ENCODE measurements around the gene AVPR1B. TPM values are rescaled to one million over a fixed set of nuclear protein-coding genes. Genes with fewer than 3 reads are reported as not detected.

The AVPR1B gene
- total RNA-seq, 1 experiment from 2014 or later, result not detected

DNA sequence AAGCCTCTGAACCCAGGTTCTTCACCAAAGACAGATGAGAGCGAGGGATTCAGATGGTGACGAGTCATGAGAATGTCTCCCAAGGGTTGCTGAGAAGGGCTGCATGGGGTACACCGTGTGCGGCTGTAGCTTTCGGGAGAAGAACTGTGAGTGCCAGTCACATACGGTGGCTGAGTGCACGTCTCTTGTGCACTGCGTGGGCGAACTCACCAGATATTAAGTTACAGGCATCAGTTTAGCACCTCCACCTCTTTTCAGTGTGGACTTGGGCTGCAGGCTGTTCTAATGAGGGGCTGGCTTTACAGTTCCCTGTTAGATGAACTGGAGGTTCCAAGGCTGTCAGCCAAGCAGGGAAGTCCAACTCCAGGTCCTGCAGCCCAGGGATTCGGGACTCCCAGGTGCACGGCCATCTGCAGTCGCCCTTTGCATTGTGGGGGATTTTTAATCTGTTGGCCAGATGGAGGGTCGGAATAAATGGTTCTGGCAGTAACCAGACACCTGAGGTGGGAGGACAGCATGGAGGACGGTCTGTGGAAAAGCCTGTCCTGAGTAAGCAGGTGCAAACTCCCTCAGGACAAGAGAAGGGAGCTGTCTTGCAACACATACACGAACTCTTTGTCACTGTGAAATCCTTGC lies 26.5 kb upstream of the AVPR1B start:
- H2BK12ac ChIP-seq (ENCODE audit: insufficient read length, low read depth, low read length), result no peak overlapping the region
- no peak overlapping the region for H3K27ac Mint-ChIP-seq
- TF ChIP-seq, protein P1, sequence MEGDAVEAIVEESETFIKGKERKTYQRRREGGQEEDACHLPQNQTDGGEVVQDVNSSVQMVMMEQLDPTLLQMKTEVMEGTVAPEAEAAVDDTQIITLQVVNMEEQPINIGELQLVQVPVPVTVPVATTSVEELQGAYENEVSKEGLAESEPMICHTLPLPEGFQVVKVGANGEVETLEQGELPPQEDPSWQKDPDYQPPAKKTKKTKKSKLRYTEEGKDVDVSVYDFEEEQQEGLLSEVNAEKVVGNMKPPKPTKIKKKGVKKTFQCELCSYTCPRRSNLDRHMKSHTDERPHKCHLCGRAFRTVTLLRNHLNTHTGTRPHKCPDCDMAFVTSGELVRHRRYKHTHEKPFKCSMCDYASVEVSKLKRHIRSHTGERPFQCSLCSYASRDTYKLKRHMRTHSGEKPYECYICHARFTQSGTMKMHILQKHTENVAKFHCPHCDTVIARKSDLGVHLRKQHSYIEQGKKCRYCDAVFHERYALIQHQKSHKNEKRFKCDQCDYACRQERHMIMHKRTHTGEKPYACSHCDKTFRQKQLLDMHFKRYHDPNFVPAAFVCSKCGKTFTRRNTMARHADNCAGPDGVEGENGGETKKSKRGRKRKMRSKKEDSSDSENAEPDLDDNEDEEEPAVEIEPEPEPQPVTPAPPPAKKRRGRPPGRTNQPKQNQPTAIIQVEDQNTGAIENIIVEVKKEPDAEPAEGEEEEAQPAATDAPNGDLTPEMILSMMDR (conservative IDR thresholded peaks at IDR 0.05), result no peak
- H3K23me2 ChIP-seq (ENCODE audit: insufficient read length, low read depth, low read length, poor library complexity, severe bottlenecking), result no peaks in the 10 kb centered on the region
- no peak overlapping the region for H3K14ac ChIP-seq (ENCODE audit: insufficient read depth, low read length)
- peaks cover 8% of the 10 kb centered on the region for H3K27me3 Mint-ChIP-seq (ENCODE audit: low read depth)
- no peak overlapping the region for H2BK5ac ChIP-seq (ENCODE audit: insufficient read length, low read length)
- H2BK15ac ChIP-seq (ENCODE audit: low read depth, low read length), result no peak overlapping the region
- no peak overlapping the region for H2BK120ac ChIP-seq (ENCODE audit: low read depth, low read length, poor library complexity, severe bottlenecking)
- no peak overlapping the region for H4K8ac ChIP-seq (replicated peaks; ENCODE audit: insufficient read length, low read depth, low read length)
- H3K79me2 ChIP-seq (ENCODE audit: insufficient read depth, low read length), result no peaks in the 10 kb centered on the region
- DNase-seq, result no peak
- no peak overlapping the region for H3K4me2 ChIP-seq (ENCODE audit: insufficient read depth, insufficient read length, low read length)
- no peak overlapping the region for H2AK5ac ChIP-seq (ENCODE audit: insufficient read length, low read length)
- no peak overlapping the region for H3K56ac ChIP-seq (ENCODE audit: insufficient read length, low read depth, low read length)
- no peak overlapping the region for H3K23ac ChIP-seq (ENCODE audit: insufficient read length, low read depth, low read length)
- no peaks in the 10 kb centered on the region for H3K79me1 ChIP-seq (ENCODE audit: insufficient read depth, low read depth, low read length, poor library complexity, severe bottlenecking)
- peaks cover 0 to 2% of the 10 kb centered on the region in 2 experiments; a peak in 3 of 5 replicates for H3K9me3 Mint-ChIP-seq
- peaks cover 5 to 9% of the 10 kb centered on the region in 2 experiments for H3K4me1 Mint-ChIP-seq
- H3K36me3 Mint-ChIP-seq (ENCODE audit: insufficient read depth in 1 of 3, low read depth in 3 of 3), result peaks cover 0 to 5% (median 0%) of the 10 kb centered on the region in 3 experiments; a peak in 3 of 7 replicates
- no peak overlapping the region for H3K4ac ChIP-seq (ENCODE audit: low read depth, low read length)
- H2BK20ac ChIP-seq (ENCODE audit: low read depth, low read length, poor library complexity, severe bottlenecking), result no peak overlapping the region
- H4K20me1 ChIP-seq (ENCODE audit: control insufficient read depth, insufficient read depth, insufficient read length), result no peaks in the 10 kb centered on the region
- no peak overlapping the region for H3K4me3 Mint-ChIP-seq
- no peaks in the 10 kb centered on the region for H3K27me3 ChIP-seq (ENCODE audit: insufficient read depth, low read length)
- no peak overlapping the region for H3K27ac ChIP-seq (ENCODE audit: insufficient read length, low read depth, low read length)
- no peaks in the 10 kb centered on the region; the same call in 1 of the 2 replicates for H3K4me1 ChIP-seq (ENCODE audit: insufficient read depth, low read length)
- no CpG with 5 or more reads among the region's 15 CpGs for WGBS (ENCODE audit: extremely low coverage, insufficient read length, low lambda C conversion rate)
- H4K5ac ChIP-seq (ENCODE audit: insufficient read length, low read depth, low read length), result no peak overlapping the region
- no peak overlapping the region for H4K91ac ChIP-seq (ENCODE audit: insufficient read length, low read depth, low read length)
- no peak overlapping the region for H3K18ac ChIP-seq (ENCODE audit: insufficient read length, low read depth, low read length)
- H2AFZ ChIP-seq (ENCODE audit: low read length), result no peak overlapping the region
- no peaks in the 10 kb centered on the region for H3K9me3 ChIP-seq (ENCODE audit: control insufficient read depth, low read depth, low read length)
- no peak overlapping the region for H3T11ph ChIP-seq (ENCODE audit: low read length)
- no peak overlapping the region for H3K9ac ChIP-seq (ENCODE audit: extremely low read depth, insufficient read length, low read length)
